ENCODE data around the gene GPR151.

The GPR151 gene

DNA sequence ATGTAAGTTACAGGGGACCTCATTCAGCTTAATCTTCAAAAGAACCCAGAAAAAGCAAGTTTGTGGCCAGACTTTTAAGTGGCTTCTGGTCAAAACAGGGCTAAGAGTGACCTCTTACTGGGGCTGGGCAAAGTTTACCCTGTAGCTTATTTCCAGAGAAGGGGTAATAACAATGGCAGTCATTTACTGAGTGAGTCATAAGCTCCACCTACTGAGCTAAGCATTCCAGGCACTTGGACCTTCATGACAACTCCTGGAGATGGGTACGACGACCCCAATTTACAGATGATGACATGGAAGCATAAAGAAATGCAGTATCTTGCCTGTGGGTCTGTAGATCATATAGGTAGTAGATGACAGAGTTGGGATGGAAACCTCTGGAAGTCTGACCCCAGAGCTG is 4.7 kb upstream of the GPR151 start:
- no peak overlapping the region for H3K9ac ChIP-seq (ENCODE audit: low read length)
- peaks cover 4% of the 10 kb centered on the region for H3K4me1 ChIP-seq (ENCODE audit: control insufficient read depth, insufficient read depth, low read length)
- no peaks in the 10 kb centered on the region for H3K27me3 ChIP-seq (ENCODE audit: control insufficient read depth, insufficient read depth, low read length)
- no peak overlapping the region for H3K4me3 ChIP-seq (ENCODE audit: low read depth, low read length)
- H3K27ac ChIP-seq (ENCODE audit: low read depth, low read length) = no peak overlapping the region
- H3K9me3 ChIP-seq (ENCODE audit: control insufficient read depth, insufficient read depth, low read depth, low read length) = no peaks in the 10 kb centered on the region
- no peaks in the 10 kb centered on the region for H3K36me3 ChIP-seq (ENCODE audit: control insufficient read depth, insufficient read depth, low read length)

DNA sequence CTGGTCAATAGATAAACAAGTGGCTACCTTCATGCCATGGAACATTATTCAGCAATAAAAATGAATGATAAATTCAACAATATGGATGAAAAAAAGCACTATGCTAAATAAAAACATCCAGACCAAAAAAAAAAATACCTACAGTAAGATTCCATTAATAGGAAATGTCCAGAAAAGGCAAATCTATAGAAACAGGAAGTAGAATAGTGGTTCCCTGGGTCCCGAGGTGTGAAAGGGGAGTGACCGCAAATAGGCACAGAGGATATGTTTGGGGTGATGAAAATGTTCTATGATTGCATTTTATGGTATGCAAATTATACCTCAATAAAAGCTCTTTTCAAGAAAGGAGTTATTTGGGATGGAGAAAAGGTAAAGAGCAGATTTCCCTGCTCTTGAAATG is 3.6 kb upstream of the GPR151 start:
- Histone ChIP-seq H3K36me3 (ENCODE audit: control insufficient read depth, insufficient read depth, low read length) (no peaks in the 10 kb centered on the region), H3K4me1 (ENCODE audit: control insufficient read depth, insufficient read depth, low read length) (peaks cover 8% of the 10 kb centered on the region)

DNA sequence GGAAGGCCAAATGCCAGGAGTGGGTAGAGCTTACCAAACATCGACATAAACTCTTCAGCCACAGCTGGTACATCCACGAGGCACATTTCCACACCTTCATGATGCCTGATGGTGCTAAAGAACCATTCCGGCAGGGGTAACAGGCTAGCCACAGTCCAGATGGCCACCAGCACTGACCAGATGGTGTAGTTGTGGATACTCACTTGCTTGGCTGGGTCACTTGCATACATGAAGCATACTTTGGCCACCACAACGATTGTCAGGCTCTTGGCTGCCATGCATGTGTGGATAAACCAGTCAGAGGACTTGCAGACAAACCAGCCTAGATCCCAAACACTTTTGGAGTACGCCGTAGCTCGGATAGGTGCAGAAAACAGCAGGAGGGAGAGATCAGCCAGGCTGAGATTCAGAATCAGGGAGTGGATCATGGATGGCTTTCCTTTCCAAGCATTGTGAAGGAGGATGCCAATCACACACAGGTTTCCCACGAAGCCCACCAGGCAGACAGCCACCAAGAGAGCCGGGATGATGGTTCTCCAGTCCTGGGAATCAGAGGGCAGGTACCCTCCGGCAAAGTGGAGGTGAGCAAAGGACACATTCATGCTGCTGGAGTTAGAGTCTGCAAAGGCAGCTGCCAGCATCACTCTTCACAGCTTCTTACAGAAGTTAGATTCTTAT is 378 bp downstream of the GPR151 start:
- Histone ChIP-seq H3K4me3 (ENCODE audit: low read depth, low read length) (no peak overlapping the region), H3K27me3 (ENCODE audit: control insufficient read depth, insufficient read depth, low read length) (no peaks in the 10 kb centered on the region), H3K4me1 (ENCODE audit: control insufficient read depth, insufficient read depth, low read length) (peaks cover 8% of the 10 kb centered on the region), H3K36me3 (ENCODE audit: control insufficient read depth, insufficient read depth, low read length) (peaks cover 20% of the 10 kb centered on the region), H3K9me3 (ENCODE audit: control insufficient read depth, insufficient read depth, low read depth, low read length) (no peaks in the 10 kb centered on the region), H3K27ac (ENCODE audit: low read depth, low read length) (no peak overlapping the region), H3K9ac (ENCODE audit: low read length) (no peak overlapping the region)

More for the DNA sequence above, 3.6 kb upstream of the GPR151 start:
- H3K4me3 ChIP-seq (ENCODE audit: low read depth, low read length) = no peak overlapping the region
- H3K27me3 ChIP-seq (ENCODE audit: control insufficient read depth, insufficient read depth, low read length) = no peaks in the 10 kb centered on the region
- no peaks in the 10 kb centered on the region for H3K9me3 ChIP-seq (ENCODE audit: control insufficient read depth, insufficient read depth, low read depth, low read length)
- no peak overlapping the region for H3K9ac ChIP-seq (ENCODE audit: low read length)
- H3K27ac ChIP-seq (ENCODE audit: low read depth, low read length) = no peak overlapping the region

DNA sequence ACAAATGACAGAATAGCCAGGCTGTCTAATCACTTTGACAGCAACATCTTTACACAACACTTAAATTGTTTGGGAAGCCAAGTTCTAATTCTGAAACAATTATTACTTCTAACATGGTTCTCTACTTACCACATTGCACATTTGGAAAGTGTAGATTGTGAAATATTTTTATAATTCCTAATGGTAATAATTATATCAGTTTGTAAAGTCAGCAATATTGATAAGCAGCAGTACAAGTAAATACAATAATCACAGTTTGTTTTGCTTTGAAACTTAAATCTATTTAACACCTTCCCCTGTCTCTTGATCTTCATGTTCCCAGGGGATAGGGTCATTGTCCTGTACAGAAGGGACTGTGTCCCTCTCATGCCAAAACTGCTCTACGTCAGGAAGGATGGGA is 1.4 kb downstream of the GPR151 start:
- peaks cover 30% of the 10 kb centered on the region for H3K36me3 ChIP-seq (ENCODE audit: control insufficient read depth, insufficient read depth, low read length)
- H3K9ac ChIP-seq (ENCODE audit: low read length) = no peak overlapping the region
- no peaks in the 10 kb centered on the region for H3K27me3 ChIP-seq (ENCODE audit: control insufficient read depth, insufficient read depth, low read length)
- H3K4me3 ChIP-seq (ENCODE audit: low read depth, low read length) = no peak overlapping the region
- H3K27ac ChIP-seq (ENCODE audit: low read depth, low read length) = no peak overlapping the region
- H3K4me1 ChIP-seq (ENCODE audit: control insufficient read depth, insufficient read depth, low read length) = peaks cover 8% of the 10 kb centered on the region
- no peaks in the 10 kb centered on the region for H3K9me3 ChIP-seq (ENCODE audit: control insufficient read depth, insufficient read depth, low read depth, low read length)

DNA sequence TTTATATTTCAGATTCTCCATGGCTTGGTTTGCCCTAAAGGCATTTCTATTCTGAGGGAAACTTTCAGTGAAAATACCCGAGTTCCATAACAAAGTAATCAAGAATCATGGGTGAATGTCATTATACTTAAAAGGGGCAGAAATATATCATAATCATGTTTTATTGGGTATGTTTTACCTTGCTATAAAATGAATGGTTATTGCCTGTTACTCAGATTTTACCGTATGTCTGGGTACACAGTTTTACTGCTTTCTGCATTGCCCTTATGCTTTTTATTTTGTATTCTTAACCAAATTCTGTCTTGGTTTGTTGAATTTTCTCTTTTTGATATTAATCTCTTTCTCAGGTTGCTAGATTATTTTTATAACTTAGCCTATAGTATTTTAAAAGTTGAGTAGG is 2.5 kb downstream of the GPR151 start:
- Histone ChIP-seq H3K9me3 (ENCODE audit: control insufficient read depth, insufficient read depth, low read depth, low read length) (no peaks in the 10 kb centered on the region), H3K4me3 (ENCODE audit: low read depth, low read length) (no peak overlapping the region), H3K27ac (ENCODE audit: low read depth, low read length) (no peak overlapping the region), H3K27me3 (ENCODE audit: control insufficient read depth, insufficient read depth, low read length) (no peaks in the 10 kb centered on the region), H3K36me3 (ENCODE audit: control insufficient read depth, insufficient read depth, low read length) (peaks cover 41% of the 10 kb centered on the region), H3K9ac (ENCODE audit: low read length) (no peak overlapping the region), H3K4me1 (ENCODE audit: control insufficient read depth, insufficient read depth, low read length) (peaks cover 8% of the 10 kb centered on the region)

DNA sequence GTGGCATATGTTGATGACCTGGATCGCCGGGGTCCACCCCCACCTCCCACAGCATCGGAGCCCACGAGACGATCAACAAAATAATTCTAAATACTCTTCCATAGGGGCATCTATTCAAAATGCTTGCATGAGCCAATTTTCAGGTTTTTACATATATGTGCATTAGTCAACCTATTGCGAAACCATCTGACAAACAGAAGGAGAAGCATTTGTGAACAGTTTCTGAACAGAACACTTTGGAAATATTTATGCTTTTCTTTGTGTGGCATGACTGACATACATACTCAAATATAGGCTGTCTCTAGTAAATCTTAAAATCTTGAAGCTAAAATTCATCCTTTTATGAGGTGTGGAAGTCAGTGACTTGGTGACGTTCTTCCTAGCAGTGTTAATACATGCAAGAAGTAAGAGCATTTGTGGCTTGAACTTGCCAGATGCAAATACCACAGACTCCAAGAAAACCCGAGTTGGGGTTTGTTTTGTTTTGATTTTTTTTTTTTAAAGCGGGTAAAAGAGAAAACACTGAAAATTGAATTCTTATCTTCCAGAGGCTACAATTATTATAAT is 5.3 kb downstream of the GPR151 start:
- H3K4me3 ChIP-seq (ENCODE audit: low read depth, low read length) = no peak overlapping the region
- peaks cover 67% of the 10 kb centered on the region for H3K36me3 ChIP-seq (ENCODE audit: control insufficient read depth, insufficient read depth, low read length)
- no peak overlapping the region for H3K9ac ChIP-seq (ENCODE audit: low read length)
- H3K9me3 ChIP-seq (ENCODE audit: control insufficient read depth, insufficient read depth, low read depth, low read length) = no peaks in the 10 kb centered on the region
- peaks cover 4% of the 10 kb centered on the region; the same call in 1 of the 2 replicates for H3K4me1 ChIP-seq (ENCODE audit: control insufficient read depth, insufficient read depth, low read length)
- no peaks in the 10 kb centered on the region for H3K27me3 ChIP-seq (ENCODE audit: control insufficient read depth, insufficient read depth, low read length)
- no peak overlapping the region for H3K27ac ChIP-seq (ENCODE audit: low read depth, low read length)

DNA sequence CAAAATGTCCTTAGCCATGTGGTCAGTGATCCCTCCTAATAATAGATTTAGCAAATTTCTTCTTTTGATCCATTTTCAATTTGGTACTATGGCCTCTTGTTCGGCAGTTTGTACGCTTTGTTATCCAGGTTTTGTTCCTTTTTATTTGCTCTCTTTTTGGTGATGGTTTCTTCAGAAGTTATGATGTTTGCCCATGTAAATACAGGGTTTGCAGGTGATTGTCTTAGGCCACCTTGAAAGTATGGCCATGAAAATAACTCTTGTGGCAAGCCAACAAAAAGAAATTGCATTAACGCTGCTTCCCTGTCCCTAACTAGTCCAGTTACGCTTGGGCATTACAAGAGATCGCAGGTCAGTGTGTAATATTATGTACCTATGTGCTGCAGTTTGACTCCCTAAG is 8.6 kb downstream of the GPR151 start:
- Histone ChIP-seq H3K4me1 (ENCODE audit: control insufficient read depth, insufficient read depth, low read length) (no peaks in the 10 kb centered on the region), H3K27ac (ENCODE audit: low read depth, low read length) (no peak overlapping the region), H3K36me3 (ENCODE audit: control insufficient read depth, insufficient read depth, low read length) (peaks cover 90% of the 10 kb centered on the region), H3K9ac (ENCODE audit: low read length) (no peak overlapping the region), H3K4me3 (ENCODE audit: low read depth, low read length) (no peak overlapping the region), H3K9me3 (ENCODE audit: control insufficient read depth, insufficient read depth, low read depth, low read length) (no peaks in the 10 kb centered on the region), H3K27me3 (ENCODE audit: control insufficient read depth, insufficient read depth, low read length) (no peaks in the 10 kb centered on the region)

DNA sequence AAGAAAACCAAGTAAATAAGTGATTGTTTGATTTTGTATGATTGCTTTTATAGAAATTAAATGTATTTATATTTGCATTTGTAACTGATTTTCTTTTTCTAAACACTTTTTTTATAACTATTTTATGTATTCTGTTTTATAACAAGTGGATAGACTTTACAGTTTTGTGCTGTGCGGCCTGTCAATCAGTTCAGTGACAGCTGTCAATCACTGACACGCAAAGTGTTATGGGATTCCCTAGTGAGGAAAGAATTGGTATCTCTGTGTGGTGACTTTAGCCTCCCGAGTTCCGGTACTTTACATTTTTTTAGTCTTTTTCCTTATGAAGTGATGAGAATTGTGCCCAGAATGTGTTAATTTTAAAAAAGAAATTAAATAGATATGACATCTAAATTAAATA is 16.3 kb downstream of the GPR151 start:
- no peak overlapping the region for H3K9ac ChIP-seq (ENCODE audit: low read length)
- H3K27me3 ChIP-seq (ENCODE audit: control insufficient read depth, insufficient read depth, low read length) = no peaks in the 10 kb centered on the region
- H3K36me3 ChIP-seq (ENCODE audit: control insufficient read depth, insufficient read depth, low read length) = peaks cover 75% of the 10 kb centered on the region
- no peaks in the 10 kb centered on the region for H3K9me3 ChIP-seq (ENCODE audit: control insufficient read depth, insufficient read depth, low read depth, low read length)
- H3K4me1 ChIP-seq (ENCODE audit: control insufficient read depth, insufficient read depth, low read length) = no peaks in the 10 kb centered on the region
- no peak overlapping the region for H3K27ac ChIP-seq (ENCODE audit: low read depth, low read length)
- no peak overlapping the region for H3K4me3 ChIP-seq (ENCODE audit: low read depth, low read length)

DNA sequence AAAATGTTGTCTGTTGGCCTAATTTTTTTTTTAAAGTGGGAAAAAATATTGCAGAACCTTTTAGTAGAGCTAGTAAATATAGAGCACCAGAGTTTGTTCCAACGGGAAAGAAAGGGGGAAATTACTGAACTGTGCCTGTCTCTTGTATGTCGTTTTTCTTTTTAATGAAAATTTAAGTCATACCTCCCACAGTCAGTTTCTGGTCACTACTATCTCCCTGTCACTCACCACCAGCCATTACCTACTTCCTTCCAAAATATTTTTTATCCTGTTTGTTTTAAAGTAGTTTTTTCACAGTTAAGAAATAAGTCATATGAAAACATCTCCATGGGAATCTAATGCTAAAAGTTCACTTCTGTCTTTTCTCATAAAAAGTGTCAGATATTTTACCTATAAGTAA is 21.3 kb downstream of the GPR151 start:
- H3K9ac ChIP-seq (ENCODE audit: low read length) = no peak overlapping the region
- H3K36me3 ChIP-seq (ENCODE audit: control insufficient read depth, insufficient read depth, low read length) = peaks cover 72% of the 10 kb centered on the region
- H3K4me3 ChIP-seq (ENCODE audit: low read depth, low read length) = no peak overlapping the region
- H3K27ac ChIP-seq (ENCODE audit: low read depth, low read length) = no peak overlapping the region
- H3K4me1 ChIP-seq (ENCODE audit: control insufficient read depth, insufficient read depth, low read length) = no peaks in the 10 kb centered on the region
- H3K9me3 ChIP-seq (ENCODE audit: control insufficient read depth, insufficient read depth, low read depth, low read length) = no peaks in the 10 kb centered on the region
- no peaks in the 10 kb centered on the region for H3K27me3 ChIP-seq (ENCODE audit: control insufficient read depth, insufficient read depth, low read length)

DNA sequence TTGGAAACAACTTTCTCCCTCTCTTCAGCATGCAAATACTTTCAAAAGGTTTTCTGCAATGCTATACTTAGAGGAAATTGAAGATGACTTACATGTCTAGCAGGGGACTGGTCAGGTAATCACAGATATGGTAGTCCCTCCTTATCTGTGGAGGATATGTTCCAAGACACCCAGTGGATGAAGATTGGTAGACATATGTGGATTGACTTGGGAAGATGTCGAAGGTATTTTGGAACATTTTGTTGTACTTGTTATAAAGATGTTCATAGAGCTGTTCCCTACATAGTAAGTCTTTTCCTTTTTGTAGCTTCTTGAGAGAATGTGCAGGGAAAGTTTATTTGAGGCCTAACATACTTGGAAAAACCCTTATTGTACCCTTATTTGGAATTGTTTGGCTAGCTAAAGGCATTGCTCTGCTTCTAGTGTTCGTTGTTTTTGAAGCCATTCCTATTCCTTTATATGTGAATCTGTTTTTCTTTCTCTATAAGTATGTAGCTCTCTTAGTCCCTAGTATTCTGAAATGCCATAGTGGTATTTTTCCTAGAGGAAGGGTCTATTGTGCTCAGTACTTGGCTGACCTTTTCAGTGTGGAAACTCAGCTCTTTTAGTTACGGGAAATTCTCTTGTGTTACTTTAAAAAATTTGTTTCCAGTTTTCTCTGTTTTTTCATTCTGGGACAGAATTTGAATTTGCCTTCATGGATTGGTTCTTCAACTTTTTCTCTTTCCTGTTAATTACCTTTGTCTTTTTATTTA is 25.7 kb downstream of the GPR151 start:
- H3K27me3 ChIP-seq (ENCODE audit: control insufficient read depth, insufficient read depth, low read length) = no peaks in the 10 kb centered on the region
- no peak overlapping the region for H3K9ac ChIP-seq (ENCODE audit: low read length)
- peaks cover 80% of the 10 kb centered on the region for H3K36me3 ChIP-seq (ENCODE audit: control insufficient read depth, insufficient read depth, low read length)
- H3K4me3 ChIP-seq (ENCODE audit: low read depth, low read length) = no peak overlapping the region
- H3K27ac ChIP-seq (ENCODE audit: low read depth, low read length) = no peak overlapping the region
- H3K4me1 ChIP-seq (ENCODE audit: control insufficient read depth, insufficient read depth, low read length) = no peaks in the 10 kb centered on the region
- H3K9me3 ChIP-seq (ENCODE audit: control insufficient read depth, insufficient read depth, low read depth, low read length) = no peaks in the 10 kb centered on the region

DNA sequence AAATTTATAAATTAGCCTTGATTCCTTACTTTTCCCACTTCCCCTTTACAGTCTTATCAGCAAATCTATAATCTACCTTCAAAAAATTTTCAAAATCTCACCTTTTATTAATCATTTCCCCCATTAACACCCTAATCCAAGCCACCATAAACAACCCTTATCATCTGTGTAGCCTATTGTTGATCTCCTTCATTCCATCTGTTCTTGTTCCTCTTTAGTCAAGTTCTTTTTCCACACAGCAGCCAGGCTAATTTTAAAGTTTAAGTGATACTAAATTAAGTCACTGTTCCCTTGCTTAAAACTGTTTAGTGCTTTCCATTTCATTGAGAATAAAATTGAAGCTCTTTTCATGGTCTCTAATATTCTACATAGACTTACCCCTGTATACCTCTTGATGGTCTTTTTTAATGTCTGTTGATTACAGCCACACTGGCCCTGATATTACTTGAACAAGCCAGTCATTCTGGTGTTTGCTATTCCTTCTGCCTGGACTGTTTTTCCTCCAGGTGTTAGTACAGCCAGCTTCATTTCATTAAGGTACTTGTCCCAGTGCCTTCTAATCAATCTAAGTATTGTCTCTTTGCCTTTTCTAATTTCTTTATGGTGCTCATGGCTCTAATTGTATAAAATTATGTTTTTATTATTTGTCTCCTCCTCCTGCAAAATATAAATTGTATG is 31.1 kb downstream of the GPR151 start:
- H3K9ac ChIP-seq (ENCODE audit: low read length) = no peak overlapping the region
- no peaks in the 10 kb centered on the region for H3K4me1 ChIP-seq (ENCODE audit: control insufficient read depth, insufficient read depth, low read length)
- H3K4me3 ChIP-seq (ENCODE audit: low read depth, low read length) = no peak overlapping the region
- H3K36me3 ChIP-seq (ENCODE audit: control insufficient read depth, insufficient read depth, low read length) = peaks cover 95% of the 10 kb centered on the region
- no peaks in the 10 kb centered on the region for H3K9me3 ChIP-seq (ENCODE audit: control insufficient read depth, insufficient read depth, low read depth, low read length)
- H3K27ac ChIP-seq (ENCODE audit: low read depth, low read length) = no peak overlapping the region
- H3K27me3 ChIP-seq (ENCODE audit: control insufficient read depth, insufficient read depth, low read length) = no peaks in the 10 kb centered on the region

Data from HUES6 (cell line).